NCI-H2227 (cell line): Measurements from ENCODE around the gene OR2AJ1.

ENCODE experiments used
- DNase-seq: peaks from one replicate; lab custom pipeline; 2025; ENCODE audit not compliant: unreplicated experiment; lab: John Stamatoyannopoulos, UW

OR2AJ1 gene

DNA sequence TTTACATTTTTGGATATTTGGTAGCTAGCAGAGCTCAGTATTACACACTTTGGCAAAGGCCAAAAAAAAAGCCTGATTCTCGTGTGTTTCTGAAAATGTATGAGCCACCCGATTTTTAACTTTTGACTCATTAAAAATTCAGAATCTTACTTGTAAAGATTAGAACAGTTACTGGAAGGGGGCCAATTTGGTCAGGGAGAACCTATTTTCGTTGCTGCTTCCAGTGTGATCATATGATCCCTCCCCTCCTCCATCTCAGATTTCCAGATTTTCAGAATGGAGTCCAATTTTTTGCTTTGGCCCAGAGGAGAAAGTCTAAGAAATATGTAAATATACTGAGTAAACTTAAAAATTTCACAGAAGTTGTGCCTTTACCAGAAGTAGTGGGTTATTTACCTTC lies 37.1 kb downstream of the OR2AJ1 start:
- DNase-seq = no peak

DNA sequence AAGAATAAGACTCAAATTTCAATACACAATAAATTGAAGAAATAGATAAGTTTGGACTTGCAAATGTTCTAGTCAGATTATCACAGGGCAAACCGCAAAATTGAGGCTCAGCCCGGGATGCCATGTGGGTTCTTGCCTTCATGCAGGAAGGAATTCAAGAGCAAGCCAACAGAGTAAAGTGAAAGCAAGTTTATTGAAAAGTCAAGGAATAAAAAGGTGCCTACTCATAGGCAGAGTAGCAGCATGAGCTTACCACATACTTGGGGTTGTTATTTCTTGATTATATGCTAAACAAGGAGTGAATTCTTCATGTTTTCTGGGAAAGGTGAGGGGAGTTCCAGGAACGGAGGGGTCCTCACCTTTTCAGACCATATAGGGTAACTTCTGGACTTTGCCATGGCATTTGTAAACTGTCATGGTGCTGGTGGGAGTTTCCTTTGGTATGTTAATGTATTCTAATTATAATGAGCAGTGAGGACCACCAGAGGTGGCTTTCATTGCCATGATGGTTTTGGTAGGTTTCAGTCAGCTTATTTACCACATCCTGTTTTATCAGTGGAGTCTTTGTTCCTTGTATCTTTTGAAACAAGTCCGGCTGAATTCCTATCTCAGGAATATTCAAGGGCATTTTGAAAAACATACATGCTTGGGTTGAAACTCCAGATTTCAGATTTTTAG lies 38.4 kb downstream of the OR2AJ1 start:
- no peak for DNase-seq

DNA sequence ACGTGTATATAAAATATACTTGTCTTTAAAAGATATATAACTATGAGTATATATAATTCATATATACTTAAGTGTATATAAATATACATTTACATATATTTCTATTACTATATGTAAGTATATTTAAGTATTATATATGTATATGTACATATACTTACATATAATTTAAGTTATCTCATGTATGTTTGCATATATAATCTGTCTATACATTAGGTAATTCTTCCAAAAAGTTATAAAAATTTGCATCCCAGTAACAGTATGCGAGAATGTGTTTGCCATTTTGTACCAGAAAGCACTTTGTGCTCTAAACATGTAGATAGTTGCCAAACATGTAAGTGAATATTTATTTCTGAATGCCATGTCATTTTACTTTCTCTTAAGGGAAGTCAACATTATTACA lies 40.2 kb downstream of the OR2AJ1 start, which contains the start of gene OR2AK2:
Gene OR2AK2, plus strand, starts transcription at position 301 of the 400 bp plus-strand sequence. CDS start 144 bp downstream, outside the sequence.
- no peak for DNase-seq

DNA sequence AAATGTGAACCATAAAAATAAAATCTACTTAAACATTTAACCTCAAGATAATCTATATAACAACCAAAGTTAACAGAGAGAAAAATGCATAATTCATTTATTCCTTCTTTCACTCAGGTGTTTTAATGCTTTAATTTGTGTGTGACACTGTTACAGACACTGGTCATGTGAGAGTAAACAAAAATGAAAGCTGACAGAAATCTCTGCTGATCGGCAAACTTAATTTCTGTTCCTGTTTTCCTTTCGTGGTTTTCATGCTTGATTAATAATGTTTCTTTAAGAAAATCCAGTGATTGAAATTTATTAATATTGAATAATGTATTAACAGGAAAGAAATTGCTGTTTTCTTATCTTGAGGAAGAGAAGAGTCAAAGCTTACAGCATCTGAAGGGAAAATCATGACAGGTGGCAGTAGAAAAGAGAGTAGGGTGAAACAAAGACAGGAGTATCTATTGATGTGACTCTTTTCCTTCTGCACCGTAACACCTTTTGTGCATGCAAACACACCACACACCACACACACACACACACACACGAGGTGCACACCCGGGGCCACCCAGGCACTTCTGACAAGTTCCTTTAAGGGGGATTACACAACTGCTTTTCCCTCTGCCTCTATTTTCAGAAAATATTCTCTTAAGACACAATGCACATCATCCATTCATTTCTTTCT lies 42.0 kb downstream of the OR2AJ1 start:
- DNase-seq = no peak
